ENCODE results near the gene FAM187B. TPM values are rescaled to one million over a fixed set of nuclear protein-coding genes. Genes with fewer than 3 reads are reported as not detected.

Gene FAM187B
- total and polyA plus RNA-seq, 8 donors = 0.20 TPM; not detected in 7

DNA sequence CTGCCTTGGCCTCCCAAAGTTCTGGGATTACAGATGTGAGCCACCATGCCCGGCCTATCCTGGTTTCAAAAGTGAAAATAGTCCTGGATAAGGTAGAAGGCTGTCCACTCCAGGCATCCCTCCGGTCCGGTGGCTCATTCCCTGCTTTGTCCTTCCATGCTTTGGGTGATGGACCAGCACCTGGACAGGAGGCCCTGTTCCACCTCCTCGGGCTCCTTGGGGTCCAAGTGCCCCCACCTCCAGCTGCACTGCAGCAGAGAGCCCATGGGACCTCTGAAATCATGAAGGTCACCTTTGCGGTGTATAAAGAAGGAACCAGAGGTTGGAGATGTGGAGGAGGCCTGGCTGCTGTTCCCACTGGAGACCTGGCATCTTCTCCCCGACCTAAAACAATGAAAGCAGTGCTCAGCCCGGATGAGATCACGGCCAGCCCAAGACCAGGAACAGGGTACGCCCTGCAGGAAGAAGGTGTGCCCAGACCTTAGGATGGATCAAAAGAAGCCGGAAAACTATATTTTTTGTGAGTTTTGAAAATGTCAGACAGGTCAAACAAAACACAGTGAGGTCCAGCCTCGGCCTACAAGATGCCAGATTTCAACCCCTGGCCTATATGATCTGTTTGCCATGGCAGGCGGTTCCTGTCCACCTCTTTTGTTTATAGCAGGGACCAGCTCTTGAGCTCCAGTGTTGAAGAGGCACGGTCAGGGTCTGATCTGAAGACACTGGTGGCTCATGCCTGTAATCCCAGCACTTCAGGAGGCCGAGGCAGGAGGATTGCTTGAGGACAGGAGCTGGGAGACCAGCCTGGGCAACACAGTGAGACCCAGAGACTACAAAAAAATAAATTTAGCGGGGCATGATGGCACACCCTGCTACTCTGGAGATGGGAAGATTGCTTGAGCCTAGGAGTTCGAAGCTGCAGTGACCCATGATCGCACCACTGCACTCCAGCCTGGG lies 26.1 kb upstream of the FAM187B start:
- Histone ChIP-seq H3K9me3 (no peaks in the 10 kb centered on the region), H3K27ac (peak overlapping the region in 1 of 2 donors; percentile 60), H3K36me3 (peaks cover 0 to 7% of the 10 kb centered on the region in 2 donors), H3K27me3 (peaks cover 0 to 13% of the 10 kb centered on the region in 2 donors), H3K4me1 (peaks cover 0 to 8% of the 10 kb centered on the region in 2 donors), H3K4me3 (no peak overlapping the region)
- peak; percentile 20 for ATAC-seq
- intact Hi-C loops (cut with DNase I) = no loop called here
- DNase-seq = peak in 2 of 4 donors; percentile 25 to 27
- TF ChIP-seq, protein P1, sequence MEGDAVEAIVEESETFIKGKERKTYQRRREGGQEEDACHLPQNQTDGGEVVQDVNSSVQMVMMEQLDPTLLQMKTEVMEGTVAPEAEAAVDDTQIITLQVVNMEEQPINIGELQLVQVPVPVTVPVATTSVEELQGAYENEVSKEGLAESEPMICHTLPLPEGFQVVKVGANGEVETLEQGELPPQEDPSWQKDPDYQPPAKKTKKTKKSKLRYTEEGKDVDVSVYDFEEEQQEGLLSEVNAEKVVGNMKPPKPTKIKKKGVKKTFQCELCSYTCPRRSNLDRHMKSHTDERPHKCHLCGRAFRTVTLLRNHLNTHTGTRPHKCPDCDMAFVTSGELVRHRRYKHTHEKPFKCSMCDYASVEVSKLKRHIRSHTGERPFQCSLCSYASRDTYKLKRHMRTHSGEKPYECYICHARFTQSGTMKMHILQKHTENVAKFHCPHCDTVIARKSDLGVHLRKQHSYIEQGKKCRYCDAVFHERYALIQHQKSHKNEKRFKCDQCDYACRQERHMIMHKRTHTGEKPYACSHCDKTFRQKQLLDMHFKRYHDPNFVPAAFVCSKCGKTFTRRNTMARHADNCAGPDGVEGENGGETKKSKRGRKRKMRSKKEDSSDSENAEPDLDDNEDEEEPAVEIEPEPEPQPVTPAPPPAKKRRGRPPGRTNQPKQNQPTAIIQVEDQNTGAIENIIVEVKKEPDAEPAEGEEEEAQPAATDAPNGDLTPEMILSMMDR (IDR thresholded peaks at IDR 0.05) = no peak

DNA sequence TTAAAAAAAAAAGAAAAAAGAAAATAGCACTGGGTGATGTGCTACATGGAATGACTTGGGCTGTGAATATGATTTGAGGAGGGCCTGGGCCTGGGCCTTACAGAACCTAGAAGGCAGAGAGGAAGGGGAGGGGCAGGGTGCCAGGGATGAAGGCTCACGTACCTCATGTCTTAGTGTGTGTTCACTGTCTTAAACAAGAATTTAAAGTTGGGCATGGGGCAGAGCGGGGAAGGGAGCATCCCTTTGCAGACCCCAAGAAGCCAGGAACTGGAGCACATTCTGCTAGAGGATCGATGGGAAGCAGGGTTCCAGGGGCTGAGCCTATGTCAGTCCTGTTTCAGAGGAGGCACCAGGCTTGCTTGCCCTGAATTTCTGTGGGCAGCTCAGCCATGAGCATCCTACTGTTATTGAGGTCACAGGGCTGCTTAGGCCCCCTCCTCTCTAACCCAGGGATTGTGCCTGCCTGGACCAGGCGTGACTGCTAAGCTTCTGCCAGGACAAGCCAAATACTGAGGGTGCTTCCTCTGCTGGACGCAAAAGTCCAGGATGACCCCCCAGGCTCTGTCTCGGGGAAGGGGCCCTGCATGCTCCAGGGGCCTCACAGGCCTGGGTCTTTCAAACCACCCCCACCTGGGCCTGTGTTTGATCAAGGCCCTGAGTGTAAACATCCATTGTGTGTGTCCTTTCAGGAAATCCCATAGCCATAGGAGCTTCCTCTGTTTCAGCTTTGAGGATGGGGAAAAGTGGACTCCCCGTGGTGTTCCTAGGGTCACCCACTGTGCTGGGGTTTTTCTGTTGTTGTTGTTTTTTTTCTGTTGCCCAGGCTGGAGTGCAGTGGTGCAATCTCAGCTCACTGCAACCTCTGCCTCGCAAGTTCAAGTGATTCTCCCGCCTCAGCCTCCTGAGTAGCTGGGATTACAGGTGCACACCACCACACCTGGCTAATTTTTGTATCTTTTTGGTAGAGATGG lies 25.1 kb upstream of the FAM187B start:
- Histone ChIP-seq H3K36me3 (peaks cover 0 to 7% of the 10 kb centered on the region in 2 donors), H3K4me1 (peaks cover 0 to 17% of the 10 kb centered on the region in 2 donors), H3K9me3 (no peaks in the 10 kb centered on the region), H3K4me3 (no peak overlapping the region), H3K27ac (peak overlapping the region in 1 of 2 donors; percentile 60), H3K27me3 (peaks cover 2 to 23% of the 10 kb centered on the region in 2 donors)
- intact Hi-C loops (cut with DNase I) = no loop called here
- ATAC-seq (no peak), DNase-seq (peak in 2 of 4 donors; percentile 10 to 40)
- TF ChIP-seq, protein P1 (IDR thresholded peaks at IDR 0.05) = no peak

DNA sequence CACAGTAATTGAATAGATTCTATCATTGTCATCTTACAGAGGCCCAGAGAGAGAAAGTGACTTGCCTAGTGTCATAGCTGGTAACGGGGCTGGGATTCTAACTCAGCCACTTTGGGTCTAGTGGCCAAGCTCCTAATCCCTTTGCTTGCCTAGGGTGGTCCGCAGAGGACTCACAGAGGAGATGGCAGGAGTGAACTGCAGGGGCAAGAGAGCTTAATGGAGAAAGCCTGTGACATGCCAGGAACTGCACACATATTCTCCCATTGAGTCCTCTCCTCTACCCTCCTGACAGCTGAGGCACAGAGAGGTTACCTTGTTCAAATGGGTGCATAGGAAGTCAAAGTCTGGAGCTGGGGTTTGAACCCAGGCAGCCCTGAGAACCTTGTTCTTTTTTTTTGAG lies 22.9 kb upstream of the FAM187B start:
- no peaks in the 10 kb centered on the region for H3K9me3 ChIP-seq
- H3K27ac ChIP-seq = no peak overlapping the region
- H3K27me3 ChIP-seq = peaks cover 11 to 42% of the 10 kb centered on the region in 2 donors
- DNase-seq = no peak
- TF ChIP-seq, protein P1 (IDR thresholded peaks at IDR 0.05) = no peak
- peaks cover 0 to 7% of the 10 kb centered on the region in 2 donors for H3K36me3 ChIP-seq
- peaks cover 3 to 29% of the 10 kb centered on the region in 2 donors for H3K4me1 ChIP-seq
- H3K4me3 ChIP-seq = no peak overlapping the region
- ATAC-seq = no peak
- intact Hi-C loops (cut with DNase I) = no loop called here

DNA sequence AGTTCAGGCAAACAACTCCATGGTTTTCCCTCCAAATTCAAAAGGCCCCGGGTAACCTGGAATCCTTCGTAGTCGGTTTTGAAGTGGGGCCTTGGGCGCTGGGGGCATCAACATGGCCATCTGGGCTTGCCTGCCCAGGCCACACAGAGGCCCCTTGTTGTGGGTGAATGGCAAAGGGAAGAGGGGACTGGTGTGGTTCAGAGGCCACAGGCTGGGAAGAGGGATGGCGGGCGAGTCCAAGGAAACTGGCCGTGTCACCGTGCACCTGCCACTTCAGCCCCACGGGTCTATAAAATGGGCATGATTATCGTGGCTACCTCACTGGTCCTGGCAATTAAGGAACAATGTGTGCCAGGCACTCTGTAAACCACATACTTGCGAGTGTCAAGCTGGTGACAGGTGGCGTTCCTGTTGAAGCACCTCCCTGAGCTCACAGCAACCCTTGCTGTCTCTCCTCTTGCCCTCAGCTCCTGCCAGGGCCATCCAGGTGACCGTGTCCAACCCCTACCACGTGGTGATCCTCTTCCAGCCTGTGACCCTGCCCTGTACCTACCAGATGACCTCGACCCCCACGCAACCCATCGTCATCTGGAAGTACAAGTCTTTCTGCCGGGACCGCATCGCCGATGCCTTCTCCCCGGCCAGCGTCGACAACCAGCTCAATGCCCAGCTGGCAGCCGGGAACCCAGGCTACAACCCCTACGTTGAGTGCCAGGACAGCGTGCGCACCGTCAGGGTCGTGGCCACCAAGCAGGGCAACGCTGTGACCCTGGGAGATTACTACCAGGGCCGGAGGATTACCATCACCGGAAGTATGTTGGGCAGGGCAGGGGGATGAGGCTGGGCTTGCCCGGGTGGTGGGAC lies 21.5 kb upstream of the FAM187B start:
- Histone ChIP-seq H3K4me3 (peak overlapping the region; percentile 45 to 57), H3K36me3 (peaks cover 0 to 7% of the 10 kb centered on the region in 2 donors), H3K27ac (peak overlapping the region in 1 of 2 donors; percentile 89), H3K27me3 (peaks cover 11 to 42% of the 10 kb centered on the region in 2 donors), H3K4me1 (peaks cover 3 to 29% of the 10 kb centered on the region in 2 donors), H3K9me3 (no peaks in the 10 kb centered on the region)
- intact Hi-C loops (cut with DNase I) = no loop called here
- TF ChIP-seq, protein P1 (IDR thresholded peaks at IDR 0.05) = no peak
- DNase-seq (peak in 2 of 4 donors; percentile 30 to 69), ATAC-seq (no peak)

Measured in left lung (tissue), 10 donors.